C1 segment of cervical spinal cord (tissue), 14 donors: ENCODE measurements around the gene SLC10A1.

Experiments used
- DNase-seq, 14 donors: peaks; one replicate each; lab custom pipeline; 2025; lab: John Stamatoyannopoulos, UW

Gene SLC10A1

GRCh38 chr14:69808919-69809808, 12.1 kb upstream of the SLC10A1 start:
- no peak for DNase-seq

DNA sequence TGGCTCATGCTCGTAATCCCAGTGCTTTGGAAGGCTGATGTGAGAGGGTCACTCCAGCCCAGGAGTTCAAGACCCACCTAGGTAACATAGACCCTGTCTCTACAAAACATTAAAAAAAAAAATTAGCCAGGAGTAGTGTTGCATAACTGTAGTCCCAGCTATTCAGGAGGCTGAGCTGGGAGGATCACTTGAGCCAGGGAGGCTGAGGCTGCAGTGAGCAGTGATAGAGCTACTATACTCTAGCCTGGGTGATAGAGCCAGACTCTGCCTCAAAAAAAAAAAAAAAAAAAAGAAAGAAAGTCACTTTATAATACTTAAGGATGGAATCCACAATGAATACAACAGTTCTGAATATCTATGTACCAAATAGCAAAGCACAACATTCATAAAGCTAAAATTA, 10.2 kb upstream of the SLC10A1 start:
- DNase-seq = no peak

- no peak for DNase-seq
Observed at GRCh38 chr14:69804902-69805301, 7.9 kb upstream of the SLC10A1 start.

DNA sequence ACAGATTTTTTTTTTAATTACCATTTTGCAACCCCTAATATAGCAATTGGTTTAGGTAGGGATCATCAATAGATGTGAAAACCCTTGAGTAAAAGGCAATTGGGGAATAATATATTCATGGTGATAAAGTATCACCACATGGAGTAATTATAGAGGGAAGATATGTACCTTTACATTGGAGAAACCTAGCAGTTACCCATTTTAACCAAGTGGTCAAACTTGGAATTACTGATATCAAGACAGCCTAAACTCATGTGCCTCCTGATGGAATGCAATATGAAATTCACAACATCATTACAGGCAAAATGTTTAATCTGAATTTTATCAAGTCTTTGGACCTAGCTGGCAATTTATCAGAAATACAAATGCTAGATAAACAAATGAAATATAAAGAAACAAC, 6.7 kb upstream of the SLC10A1 start:
- no peak for DNase-seq

DNA sequence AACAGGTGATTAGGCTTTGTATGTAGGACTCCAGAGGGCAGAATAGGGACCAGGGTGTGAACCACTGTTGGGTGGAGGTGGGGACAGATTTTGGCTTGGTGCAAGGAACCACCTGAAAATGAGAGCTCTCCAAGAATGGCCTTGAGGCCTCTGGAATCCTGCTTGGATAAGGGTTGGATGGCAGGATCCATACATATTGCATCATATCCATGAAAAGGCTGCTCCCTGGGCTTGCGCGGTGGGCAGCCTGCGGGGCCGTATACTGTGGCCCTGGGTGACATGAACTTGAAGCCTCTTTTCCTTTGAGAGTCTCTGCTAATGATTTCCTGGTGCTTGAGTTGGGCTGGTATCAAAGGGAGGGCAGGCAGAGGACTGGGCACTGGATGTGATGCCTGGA, 1.3 kb upstream of the SLC10A1 start:
- no peak for DNase-seq

DNA sequence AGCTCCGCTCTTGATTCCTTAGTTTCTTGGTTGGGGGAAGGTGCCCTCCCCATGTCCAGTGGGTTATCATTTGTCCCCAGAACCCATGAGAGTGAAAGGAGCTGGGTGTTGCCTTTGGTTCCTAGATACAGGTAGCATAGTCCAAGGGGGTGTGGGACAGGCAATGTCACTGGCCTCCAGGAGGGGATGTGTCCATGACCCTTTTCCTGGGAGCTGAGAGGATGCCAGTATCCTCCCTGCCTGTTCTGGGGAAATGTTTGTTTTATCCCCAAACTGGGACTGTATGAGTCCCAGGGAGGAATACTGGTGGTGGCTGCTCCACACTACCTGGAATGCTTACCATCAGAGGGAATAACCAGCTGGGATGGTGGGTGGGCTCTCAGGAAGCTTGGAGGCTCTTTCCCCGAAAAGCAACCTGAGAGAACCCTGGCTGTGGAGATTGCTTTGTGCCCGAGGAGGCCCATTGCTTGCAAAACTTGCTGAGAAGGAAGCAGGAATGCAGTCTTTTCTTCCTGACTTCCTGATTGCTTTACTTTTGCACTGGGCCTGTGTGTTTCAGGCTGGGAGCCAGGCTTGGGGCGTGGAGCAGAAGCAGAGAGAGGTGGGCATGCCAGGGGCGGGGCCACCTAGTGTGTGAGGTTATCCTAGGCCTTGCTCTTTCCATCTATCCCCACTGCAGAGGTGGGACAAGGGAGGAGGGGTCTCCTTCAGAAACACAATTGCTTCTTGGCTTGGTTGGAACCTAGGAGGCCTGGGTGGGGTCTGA, 715 bp upstream of the SLC10A1 start:
- DNase-seq = no peak

GRCh38 chr14:69795691-69796090, 1.4 kb downstream of the SLC10A1 start:
- no peak for DNase-seq

- DNase-seq = no peak
Observed at GRCh38 chr14:69794791-69795190, 2.2 kb downstream of the SLC10A1 start.

DNA sequence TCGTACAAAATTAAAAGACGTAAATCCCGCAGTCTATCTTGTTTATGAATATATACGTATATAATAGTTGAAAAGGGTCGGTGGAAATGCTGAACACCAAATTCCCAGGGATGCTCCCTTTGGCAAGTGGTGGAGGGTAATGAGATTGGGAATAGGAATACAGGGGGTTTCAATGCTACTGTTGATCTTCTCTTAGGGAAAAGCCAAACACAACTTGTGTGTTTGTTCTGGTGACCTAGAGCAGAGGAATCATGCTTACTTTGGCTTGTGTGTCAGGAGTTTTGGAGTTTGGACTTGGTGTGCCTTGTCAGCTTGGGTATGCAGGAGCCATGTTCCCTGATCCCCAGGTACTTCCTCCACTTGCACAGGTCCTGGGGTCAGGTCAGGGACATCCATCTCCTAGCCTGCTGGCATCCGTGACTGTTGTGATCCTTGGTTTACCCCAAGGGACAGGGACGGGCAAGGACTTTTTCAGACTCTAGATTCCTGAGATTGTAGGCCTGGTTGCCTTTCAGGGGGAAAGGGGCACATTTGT, 4.1 kb downstream of the SLC10A1 start:
- DNase-seq = no peak

DNA sequence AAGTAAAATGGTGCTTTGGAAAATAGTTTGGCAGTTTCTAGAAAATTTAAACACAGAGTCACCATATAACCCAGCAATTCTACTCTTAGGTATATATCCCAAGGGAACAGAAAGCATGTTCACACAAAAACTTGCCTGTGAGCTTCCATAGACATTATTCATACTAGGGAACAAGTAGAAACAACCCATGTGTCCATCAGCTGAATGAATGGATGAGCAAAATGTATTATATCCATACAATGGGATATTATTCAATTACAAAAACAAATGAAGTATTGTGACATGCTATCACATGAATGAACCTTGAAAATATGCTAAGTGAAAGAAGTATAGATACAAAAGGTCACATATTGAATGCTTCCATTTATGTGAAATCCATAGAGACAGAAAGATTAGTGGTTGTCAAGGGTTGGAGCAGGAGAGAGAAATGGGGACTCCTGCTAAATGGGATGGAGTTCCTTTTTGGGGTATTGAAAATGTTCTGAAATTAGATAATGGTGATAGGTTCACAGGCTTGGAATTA, 7.9 kb downstream of the SLC10A1 start:
- no peak for DNase-seq

DNA sequence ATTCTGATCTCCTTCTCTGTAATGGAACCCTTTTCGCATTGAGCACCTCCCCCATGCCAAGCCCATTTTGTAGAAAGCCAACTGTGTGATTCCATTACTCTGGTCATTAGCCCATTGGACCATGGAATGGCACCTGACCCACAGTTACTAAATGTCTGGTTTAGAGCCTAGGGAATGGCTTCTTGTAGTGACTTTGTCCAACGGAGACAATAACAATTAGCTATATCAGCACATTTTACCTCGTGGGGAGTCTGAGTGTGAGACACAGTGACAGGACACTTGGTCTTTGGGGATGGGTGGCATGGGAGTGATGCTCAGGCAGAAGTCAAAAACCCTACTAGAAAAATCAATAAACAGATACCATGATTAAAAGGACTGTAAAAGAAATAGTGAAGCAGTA, 10.4 kb downstream of the SLC10A1 start:
- no peak for DNase-seq

DNA sequence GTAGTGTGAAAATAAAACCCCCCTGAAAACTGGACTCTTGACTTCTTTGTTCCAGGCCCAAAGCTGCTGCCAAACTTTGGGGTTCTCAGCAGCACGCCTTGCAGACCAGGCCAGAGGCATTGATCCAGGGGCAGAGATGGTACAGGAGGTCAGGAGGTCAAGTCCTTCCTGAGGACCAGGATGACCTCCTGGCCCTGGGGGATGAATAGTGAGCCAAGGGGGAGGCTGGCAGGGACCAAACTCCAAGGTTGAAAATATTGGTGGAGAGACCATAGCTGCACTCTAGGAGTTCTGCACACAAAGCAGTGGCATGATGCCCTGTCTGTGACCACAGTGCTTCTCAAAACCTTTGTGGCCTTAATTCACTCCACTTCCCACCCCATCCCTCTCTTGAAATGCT, 12.1 kb downstream of the SLC10A1 start:
- DNase-seq = no peak

DNA sequence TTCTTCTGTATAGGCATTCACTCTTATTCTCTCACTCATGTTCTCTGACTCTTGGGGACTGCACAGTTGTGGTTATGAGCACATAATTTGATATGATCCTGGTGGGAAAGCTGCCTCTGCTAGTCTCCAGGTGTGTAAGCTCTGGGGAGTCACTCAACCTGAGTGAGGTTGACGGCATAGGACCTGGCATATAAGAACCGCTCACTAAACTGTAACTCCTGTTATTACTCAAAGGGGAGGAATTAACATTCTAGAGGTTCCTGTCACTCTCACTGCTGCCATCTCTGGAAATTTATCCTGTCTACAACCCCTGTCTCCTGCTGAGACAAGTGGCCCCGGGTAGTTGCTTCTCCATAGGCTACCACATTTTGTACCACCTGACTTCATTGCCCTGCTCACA, 16.1 kb downstream of the SLC10A1 start:
- DNase-seq = no peak

DNA sequence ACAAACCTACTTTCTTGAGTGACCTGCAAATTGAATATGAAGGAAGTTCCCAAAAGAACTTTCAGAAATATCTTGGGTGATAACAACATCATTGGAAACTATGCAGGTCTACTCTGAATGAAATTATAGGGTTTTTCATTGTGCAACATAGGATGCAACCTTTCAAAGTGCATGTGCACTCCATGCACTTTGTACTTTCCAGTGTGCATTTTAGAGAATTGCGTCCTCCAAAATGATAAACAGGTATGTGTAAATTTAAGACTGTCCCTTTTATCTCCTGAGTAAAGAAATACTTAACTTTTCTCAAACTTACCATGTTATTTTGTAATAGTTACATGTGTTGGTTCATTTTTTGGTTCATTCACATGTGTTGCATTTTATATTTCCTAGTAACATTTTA, 16.9 kb downstream of the SLC10A1 start:
- no peak for DNase-seq

- no peak for DNase-seq
Observed at GRCh38 chr14:69779088-69779487, 18.0 kb downstream of the SLC10A1 start.

DNA sequence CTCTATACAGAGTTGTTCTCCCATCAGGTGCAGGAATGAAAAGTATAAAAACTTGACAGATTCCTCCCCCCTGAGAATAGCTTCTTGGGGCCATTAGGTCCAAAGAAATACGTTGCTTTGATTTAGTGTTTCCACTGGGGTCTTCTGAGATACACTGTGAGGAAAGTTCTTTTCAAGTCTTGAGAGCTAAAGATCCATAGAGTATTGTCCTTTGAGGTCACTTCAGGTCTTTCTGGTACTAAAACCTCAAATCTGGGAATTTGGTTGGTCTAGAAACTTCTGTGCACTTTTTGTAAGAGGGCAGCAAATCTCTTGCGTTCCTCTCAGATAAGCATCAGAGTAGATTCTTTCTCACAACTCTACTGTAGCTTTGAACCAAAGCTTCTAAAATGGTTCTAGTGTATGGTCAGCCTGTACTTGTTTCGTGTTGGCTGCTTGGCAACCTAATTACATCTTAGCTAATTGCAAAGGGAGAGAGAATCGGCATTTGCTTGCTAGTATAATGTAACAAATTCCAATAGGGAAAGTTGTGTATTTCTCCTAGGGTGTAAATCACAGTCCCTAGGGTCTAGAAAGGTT, 20.1 kb downstream of the SLC10A1 start:
- no peak for DNase-seq

DNA sequence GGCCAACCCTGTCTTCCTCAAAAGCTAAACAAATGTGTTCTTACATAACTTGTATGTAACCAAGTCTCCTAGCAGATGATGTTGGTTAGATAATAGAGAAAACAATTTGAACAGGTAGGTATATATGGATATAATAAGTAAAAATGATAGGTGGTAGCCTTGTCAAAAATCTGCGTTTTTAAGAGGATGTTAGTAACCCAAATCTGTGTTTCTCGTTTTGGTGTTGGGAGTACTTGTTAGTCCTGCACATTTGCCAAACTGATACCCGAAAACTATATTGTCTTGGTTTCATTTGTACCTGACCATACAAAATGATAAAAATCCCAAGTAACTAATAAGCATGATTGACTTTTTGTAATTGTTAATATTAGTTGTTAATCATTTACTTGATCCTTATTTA, 22.0 kb downstream of the SLC10A1 start:
- DNase-seq = no peak

DNA sequence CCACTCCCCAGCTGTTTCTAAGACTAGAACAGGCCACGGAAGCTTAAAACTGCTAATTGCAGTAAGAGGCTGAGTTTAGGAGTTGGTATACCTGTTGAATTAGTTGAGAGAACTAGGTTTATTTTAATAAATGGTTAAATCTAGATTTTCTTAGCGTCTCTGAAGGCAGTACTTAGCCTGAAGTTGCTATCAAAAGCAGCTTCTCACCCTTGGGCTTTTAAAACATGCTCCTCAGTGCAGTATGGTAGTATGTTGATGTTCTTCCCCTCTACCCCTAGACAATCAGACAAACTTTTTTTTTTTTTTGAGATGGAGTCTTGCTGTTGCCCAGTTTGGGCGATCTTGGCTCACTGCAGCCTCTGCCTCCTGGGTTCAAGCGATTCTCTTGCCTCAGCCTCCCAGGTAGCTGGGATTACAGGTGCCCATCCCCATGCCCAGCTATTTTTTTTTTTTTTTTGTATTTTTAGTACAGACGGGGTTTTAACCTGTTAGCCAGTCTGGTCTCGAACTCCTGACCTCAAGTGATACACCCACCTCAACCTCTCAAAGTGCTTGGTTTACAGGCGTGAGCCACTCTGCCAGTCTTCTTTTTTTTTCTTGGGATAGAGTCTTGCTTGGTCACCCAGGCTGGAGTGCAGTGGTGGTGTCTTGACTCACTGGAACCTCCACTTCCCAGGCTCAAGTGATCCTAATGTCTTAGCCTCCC, 23.3 kb downstream of the SLC10A1 start:
- DNase-seq = no peak

GRCh38 chr14:69772082-69773017, 24.7 kb downstream of the SLC10A1 start:
- no peak for DNase-seq

GRCh38 chr14:69771136-69771535, 25.9 kb downstream of the SLC10A1 start:
- no peak for DNase-seq
